Activated T-cell treated with anti-CD3 and anti-CD28 coated beads for 4 hours (primary cell): ENCODE measurements around the gene EBF4.
A peak's percentile ranks its signal among the peaks of the same experiment; 100 is the strongest.

Experiments
- DNase-seq: peaks from one replicate; pipeline ENCODE4 v3.0.0-alpha.2; 2020

EBF4 gene

DNA sequence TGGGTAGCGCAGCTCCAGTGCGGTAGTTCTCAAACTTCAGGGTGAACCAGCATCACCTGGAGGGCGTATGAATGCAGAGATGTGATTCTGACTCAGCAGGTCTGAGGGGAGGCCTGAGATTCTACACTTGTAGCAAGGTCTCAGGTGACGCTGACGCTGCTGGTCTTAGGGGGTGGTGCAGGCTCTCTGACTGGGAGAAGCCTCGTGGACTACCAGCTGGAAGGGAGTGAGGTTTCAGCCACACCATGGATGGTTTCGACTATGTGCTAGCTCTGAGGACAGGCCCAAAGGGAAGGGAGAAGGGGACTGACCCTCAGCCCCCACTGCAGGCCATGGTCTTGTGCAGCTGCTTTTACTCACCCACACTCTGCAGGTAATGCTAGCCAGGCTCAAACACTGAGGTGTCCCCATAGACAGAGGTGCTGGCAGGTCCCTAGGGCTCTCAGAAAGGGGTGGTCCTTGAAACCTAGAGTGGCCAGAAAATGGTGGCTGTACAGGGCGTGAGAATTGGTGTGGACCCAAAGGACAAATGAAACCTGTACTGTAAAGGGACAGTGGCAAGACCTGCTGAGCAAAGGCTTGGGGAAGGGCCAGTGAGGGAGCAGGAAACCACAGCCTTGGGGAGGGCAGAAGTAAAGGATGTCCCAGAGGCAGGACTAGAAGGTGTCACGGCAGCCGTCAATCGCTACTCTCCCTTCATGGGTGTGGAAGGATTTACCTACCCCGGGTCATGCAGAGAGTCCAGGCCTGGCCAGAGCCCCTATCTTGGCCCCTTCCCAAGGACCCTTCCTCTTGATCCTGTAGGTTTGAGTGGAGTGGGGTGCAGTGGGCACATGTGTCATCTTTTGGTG lies 52.7 kb downstream of the EBF4 start:
- no peak for DNase-seq

DNA sequence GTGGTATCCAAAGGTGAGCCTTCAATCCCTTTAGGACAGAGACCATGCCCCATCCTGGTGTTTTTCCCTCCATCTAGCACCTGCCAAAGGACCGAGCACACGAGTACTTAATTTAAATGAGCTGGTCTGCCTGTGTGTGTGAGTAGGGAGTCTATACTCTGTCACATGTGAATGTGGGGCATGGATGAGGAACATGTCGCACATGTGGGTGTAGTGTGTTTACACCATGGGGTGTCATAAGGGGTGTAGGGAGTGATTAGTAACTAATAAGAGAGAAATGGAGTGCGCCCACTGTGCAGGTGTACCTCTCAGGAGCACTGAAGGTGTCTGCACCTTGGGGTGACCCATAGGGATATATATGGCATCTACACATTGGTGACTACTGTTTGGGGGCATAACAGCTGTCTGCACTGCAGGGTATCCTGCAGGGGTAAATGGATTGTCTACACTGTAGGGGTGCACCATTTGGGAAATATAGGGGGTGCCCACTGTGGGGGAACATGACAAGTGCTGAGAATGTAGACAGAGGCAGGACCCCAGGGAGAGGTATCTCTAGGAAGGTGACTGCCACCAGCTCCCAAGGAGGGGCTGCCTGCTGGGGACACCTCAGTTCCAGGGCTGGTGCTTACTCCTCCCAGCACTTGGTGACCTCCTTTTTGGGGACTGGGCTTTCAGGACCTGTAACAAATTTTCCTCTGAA lies 53.5 kb downstream of the EBF4 start:
- DNase-seq: no peak

DNA sequence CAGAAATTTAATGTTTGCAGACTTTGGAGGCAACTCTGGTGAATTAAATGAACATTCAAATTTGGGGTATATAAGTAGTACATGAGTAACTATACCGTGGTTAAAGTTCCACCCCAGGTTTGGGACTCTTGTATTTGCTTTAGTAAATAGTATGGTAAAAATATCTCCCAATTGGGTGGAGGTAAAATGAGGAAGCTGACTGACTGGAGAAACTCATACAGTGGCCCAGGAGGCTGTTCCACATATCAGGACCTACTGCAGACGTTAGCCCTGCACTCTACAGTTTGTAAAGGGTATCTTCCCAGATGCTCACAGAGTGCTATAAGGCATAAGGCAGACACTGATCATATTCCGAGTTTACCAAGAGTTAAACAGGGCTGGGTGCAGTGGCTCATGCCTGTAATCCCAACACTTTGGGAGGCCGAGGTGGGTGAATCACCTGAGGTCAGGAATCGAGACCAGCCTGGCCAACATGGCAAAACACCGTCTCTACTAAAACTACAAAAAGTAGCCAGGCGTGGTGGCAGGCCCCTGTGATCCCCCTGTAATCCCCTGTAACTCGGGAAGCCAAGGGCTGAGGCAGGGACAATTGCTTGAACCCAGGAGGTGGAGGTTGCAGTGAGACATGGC lies 54.2 kb downstream of the EBF4 start:
- DNase-seq: no peak

DNA sequence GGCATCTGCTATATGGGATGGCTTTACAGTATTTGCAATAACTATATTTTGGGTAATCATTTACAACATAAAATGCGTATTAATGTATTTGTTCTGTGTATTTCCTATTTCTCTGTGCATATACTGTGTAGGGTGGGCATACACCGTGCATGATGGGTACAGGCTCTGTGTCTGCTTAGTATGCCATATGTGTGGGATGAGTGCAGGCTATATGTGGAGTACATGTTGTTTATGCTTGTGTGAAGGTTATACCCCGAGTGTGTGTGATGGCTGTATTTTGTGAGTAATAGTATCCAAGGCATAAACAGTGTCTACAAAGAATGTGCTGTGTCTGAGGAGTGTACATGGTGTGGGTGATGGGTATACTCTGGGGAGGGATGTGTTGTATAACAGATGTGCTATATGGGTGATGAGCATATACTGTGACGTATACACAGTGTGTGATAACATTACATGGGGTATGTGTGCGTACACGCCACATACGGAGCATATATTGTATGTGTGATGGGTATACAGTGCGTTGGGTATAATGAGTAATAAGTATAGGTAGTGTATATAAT lies 55.2 kb downstream of the EBF4 start:
- DNase-seq: no peak

DNA sequence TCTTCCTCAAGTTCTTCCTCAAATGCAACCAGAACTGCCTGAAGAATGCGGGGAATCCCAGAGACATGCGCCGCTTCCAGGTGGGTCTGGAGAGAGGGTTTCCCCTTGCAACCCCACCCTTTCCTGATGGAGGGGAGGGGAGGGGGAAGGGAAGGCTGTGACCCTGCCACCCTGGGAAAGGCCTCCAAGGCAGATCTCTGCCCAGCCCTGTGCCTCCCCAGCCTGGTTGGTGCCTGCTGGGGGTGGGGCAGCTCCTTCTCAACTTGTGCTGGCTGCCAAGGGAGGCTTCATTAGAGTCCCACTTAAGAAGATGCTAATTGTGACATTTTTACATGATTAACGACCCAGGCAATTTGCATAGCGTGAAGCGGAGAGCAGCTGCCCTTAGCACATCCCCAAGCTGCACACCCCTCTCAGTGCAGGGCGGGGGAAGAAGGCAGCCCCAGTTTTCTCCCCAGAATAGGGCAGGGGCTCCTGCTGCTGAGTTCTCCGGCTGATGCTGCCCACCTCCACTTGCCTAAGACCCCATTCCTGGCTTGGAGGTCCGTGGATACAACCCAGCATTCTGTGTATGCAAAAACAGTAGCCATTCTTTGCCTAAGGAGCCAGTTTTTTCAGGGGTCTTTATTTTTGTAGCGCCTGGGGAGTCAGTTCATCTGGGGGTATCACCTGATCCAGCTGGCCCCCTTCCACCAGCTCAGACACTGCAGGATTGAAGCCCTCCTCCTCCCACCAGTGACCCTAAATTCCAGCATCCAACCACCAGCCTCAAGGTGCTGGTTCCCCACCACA lies 56.2 kb downstream of the EBF4 start:
- DNase-seq: no peak

DNA sequence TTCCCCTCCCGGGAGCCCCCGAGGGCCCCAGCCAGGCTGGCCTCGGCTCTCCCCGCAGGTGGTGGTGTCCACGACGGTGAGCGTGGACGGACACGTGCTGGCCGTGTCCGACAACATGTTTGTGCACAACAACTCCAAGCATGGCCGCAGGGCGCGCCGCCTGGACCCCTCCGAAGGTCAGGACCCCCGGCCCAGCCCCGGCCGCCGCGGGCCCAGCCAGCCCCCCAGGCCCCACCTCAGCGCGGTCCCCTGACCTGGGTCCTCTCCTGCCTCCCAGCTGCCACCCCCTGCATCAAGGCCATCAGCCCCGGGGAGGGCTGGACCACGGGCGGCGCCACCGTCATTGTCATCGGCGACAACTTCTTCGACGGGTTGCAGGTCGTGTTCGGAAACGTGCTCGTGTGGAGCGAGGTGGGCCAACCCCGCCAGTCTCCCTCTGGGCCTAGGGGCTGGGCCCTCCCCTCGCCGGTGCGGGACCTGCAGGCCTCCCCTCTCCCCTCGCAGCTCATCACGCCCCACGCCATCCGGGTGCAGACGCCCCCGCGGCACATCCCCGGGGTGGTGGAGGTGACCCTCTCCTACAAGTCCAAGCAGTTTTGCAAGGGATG lies 56.9 kb downstream of the EBF4 start:
- DNase-seq: no peak

DNA sequence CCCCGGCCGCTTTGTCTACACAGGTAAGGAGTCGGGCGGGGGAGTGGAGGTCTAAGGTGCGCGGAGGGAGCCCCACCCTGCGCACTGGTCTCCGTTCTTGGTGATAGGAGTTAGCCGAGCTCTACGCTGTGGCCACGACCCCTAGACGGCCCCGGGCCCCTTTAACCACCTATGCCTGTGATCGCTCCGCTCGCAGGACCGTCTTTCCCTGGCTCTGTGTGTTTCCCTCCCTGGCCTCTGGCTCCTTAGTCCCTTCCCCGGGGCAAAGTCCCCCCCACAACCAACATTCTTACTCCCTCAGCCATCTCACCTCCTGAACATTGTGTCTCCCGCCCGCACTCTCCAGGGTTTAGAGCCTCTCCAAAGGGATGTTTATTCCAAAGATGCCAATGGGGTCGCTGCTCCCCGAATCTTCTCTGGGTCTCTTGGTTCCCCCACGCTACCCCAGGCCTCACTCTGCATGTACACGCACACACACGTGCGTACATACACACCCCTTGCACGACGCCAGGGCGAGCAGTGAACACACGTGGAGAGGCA lies 57.4 kb downstream of the EBF4 start:
- no peak for DNase-seq

DNA sequence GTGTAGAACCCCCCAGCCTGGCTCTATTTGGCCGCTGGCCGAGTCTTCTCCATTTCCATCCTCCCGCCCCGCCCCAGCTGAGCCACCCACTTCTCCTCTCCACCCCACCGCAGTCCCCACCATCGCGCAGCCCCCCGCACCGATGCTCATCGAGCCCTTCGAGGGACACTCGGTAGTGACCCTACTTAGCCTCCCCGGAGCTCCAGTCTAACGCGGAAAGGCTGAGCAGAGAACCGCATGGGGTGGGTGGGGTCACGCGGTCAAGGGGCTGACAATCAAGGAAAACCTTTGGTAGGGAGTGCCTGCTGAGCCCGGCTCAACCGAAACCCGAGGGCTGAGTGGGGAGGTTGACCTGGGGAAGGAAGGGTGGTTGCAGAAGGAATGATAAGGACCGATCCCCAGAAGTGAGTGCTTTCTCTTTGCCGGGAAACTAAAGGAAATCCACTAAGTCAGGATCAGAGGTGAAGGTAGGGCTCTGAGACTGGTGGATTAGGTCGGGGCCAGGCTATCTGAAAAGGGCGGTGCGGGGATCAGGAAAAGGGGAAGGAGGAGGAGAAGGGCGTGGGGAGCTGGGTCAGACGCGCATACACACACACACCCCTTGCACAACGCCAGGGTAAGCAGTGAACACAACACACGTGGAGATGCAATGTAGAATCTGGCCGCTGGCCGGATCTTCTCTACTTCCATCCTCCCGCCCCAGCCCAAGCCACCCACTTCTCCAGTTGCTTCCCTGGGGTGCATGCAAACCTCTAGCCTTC lies 58.1 kb downstream of the EBF4 start:
- DNase-seq: no peak

DNA sequence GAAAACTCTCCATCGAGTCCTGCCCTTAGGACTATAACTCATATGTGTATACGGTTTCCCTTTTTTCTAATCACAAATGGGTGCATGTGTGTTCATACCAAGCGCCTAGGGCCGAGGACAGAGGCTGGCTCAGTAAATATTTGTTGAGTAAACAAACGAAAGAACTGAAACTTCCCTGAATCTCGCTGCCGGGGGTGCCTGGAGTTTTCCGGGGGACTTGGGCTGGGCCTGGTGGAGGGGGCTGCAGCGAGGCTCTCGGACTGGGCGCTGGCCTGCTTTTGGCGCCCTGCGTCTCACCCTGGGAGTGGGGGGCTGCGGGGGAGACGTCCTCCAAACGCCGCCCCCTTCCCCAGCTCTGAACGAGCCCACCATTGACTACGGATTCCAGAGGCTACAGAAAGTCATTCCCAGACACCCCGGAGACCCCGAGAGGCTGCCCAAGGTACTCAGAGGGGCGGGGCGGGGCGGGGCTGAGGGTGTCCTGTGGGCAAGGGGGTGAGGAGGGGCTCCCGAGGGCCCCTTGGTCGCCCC lies 58.8 kb downstream of the EBF4 start:
- DNase-seq: no peak

DNA sequence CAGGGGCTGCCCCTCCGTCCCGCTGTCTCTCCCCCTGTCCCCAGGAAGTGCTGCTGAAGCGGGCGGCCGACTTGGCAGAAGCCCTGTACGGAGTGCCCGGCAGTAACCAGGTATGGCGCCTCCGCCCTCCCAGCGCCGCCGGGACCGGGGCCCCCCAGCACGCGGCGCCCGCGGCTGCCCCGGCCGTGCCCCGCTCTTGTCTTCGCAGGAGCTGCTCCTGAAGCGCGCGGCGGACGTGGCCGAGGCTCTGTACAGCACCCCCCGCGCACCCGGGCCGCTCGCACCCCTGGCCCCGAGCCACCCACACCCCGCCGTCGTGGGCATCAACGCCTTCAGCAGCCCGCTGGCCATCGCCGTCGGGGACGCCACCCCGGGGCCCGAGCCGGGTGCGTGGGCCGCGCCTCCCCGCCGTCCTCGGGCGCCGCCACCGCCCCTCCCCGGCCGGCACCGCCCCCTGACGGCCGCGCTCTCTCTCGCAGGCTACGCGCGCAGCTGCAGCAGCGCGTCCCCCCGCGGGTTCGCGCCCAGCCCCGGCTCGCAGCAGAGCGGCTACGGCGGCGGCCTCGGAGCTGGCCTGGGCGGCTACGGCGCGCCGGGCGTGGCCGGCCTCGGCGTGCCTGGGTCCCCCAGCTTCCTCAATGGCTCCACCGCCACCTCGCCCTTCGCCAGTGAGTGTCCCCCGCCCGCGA lies 59.4 kb downstream of the EBF4 start:
- peak; percentile 35 for DNase-seq

DNA sequence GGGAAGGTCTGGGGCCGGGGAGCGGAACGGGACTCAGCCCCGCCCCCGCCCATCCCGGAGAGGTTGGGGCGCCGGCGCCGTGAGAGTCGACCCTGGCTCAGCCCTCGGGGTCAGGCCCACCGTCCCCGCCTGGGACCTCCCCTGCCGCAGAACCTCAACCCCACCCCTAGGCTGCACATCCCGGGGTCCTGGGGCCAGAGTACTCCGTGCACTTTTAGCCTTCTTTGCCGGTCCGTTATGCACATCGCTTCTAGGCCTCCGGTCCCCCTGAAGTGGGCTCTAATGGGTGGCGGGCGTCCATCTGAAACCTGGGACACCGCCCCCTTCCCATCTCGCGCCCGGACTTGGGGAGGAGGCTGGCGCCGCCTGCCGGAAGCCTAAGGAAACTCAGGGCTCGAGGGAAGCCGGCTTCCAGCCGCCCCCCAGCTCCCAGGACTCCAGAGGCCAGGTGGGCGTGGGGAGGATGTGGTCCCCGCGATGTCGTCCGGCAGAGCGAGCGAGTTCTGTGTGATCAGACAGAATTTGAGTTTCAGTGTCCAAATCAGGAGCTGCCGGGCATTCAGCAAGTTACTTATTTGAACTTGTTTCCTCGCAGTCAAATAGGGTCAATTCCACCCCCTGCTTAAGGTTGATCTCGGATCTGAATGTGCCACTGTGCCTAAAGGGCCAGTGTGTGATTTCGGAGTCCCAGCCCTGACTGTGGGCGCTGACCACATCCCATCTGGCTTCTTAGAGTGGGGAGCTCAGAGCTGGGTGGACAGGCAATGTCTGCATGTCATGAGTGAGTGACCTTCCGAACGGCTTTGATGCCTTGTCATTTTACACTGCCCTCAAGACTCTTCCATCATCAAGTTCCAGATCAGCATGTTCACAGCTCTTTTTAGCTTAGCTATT lies 60.2 kb downstream of the EBF4 start:
- no peak for DNase-seq

DNA sequence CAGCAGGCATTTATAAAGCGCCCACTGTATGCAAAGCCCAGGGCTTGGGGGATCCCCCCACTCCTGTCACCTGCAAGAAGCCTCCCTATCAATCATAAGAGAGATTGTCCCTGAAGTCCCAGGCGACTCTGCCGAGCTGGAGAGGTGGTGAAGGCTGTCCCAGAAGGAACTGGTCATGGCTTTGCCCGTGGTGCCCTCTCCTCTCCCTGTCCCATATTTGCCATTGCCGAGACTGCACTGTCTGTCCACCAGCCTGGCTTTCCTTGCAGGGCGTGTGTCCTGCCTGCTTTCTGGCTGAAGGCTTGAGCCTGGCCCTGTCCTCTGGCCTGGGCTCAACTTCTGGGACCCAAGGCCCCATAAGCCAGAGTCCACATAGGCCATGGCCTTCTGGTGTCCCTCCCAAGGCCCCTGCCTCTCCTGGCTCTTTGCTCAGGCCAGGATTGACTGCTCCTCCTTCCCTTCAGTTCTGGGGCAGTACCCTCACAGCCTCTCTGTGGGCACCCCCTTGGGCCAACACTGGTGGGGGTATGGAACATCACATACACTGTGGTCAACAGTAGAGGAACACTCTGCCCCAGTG lies 61.0 kb downstream of the EBF4 start:
- DNase-seq: no peak

DNA sequence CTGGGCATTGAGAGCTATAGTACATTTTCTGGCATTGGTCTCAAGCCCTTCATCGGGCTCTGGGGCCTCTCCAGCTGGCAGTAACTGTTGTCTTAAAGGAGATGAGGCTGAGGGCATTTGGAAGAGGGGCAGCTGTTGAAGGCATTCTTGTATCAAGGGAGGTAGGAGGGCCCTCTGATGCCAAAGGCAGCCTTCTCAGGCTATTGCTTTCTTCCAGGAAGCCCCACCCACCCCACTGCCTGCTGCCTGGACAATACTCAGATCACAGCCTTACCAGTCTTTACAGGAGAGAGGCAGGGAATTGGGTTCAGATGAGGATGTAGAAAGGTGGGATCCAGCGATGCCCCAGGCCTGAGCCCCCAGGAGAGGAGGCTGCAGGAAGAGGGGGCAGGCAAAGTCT lies 61.8 kb downstream of the EBF4 start:
- DNase-seq: no peak

DNA sequence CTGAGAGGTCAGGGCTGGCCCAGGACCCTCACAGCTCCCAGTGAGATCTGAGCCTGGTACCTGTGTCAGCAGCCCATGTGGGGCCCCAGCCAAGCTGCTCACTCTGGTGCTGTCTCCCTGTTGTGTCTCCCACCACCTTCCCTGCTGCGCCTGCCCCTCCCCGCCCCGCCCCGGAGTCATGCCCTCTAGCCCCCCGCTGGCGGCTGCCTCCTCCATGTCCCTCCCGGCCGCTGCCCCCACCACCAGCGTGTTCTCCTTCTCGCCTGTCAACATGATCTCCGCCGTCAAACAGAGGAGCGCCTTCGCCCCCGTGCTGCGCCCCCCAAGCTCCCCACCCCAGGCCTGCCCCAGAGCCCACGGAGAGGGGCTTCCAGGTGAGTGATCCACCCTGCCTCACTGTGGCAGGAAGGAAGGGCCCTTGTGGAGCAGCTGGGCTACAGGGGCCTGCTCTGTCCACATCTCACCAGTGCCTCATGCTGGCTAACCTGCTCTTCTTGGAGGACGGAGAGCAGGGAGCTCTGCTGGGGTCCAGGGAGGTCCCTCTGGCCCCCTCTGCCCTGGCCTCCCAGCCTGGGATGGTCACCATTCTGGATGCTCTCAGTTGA lies 63.0 kb downstream of the EBF4 start:
- no peak for DNase-seq

DNA sequence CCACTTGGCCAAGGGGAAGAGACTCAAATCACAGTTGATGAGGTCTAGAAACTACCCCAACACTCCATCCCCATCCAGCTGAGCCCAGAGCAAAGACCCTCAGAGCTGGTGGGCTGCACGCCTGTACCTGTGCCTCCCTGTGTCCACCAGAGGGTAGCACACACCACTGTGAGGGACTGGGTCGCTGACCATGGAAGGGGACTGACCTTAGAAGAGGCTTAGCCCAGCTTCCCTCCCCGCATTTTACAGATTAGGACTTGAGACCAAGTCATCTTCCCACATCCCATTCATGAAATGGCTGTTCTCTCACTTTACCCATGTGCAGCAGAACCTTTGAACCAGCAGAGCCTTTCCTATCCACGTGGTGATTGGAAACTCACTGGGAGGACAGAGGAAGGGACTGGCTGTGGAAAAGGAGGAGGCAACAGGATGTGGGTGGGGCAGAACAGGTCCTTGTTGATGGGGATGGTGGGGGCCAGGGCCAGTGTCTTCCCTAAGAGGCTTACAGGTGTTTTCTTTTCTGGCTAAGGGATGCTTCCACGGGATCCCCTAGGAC lies 63.6 kb downstream of the EBF4 start:
- no peak for DNase-seq

DNA sequence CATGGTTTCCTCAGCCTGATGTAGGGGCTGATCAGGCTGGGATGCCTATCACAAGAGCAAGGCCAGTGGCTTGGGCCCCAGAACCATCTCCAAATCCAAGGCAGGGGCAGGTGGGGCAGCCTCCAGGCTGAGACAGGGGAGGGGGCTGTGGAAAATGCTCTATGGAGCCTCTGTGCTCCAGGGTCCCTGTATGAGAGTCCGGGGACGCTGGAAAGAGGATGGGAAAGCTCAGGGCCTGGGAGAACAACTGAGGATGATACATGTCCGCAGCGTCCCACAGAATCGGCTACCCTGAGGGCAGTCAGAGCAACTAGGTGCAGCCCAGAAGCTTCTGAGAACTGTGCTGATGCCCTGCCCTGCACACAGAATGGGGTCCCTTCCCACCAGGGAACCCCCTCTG lies 64.4 kb downstream of the EBF4 start:
- DNase-seq: no peak

DNA sequence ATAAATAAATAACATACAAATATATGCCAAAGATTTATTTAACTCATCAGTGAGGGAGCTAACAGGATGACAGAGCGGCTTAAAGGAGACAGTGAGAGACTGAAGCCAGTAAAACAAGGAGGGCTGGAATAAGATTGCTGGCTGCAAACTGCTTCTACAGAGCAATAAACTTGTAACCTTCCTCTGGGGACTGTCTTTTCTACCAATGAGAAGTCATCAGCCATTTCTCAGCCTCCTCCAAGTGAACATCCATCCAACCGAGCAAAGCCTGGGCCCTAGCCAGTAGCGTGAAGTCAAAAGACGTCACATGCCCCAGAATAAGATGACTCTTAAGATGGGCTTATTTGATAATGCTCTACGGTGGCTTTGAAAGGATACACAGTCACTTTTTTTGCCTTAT lies 65.4 kb downstream of the EBF4 start:
- no peak for DNase-seq

DNA sequence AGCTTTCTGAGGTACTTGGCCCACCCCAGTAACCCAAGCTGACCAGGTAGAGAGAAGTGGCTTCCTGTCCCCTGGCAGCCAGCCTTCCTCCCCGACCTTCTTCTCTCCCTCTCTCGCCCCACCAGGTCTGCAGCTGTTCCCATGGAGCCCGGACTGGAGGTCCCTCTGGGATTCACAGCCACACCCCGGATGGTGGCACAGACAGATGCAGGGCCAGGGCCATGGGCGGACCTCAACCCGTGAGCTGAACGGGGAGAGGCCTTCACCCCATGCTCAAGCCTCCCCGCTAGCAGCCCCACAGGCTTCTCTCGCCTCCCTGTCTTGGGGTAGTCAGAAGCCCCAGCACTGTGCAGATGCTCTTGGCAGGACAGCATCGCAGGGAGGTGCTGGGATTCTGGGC lies 66.6 kb downstream of the EBF4 start:
- DNase-seq: no peak
